CD4-positive, alpha-beta T cell treated with Interleukin-2 at 100 ng/mL for 4 hours (primary cell): ENCODE results near the gene SRSF9.
"Not testable (repeated sequence)": the region's sequence is repeated elsewhere in the genome, so short reads cannot be mapped to it uniquely, and the experiment has no call there.

Experiments
- DNase-seq: peaks from one replicate; pipeline ENCODE4 v3.0.0-alpha.2; 2020; ENCODE audit warnings: low spot score

Gene SRSF9

GRCh38 chr12:120447992-120448391 lies 21.6 kb downstream of the SRSF9 start:
- no peak for DNase-seq

- not testable (repeated sequence) for DNase-seq
Measured at GRCh38 chr12:120446844-120447178, 22.7 kb downstream of the SRSF9 start.

GRCh38 chr12:120445911-120446843 lies 23.4 kb downstream of the SRSF9 start, which contains the start of the genes GATC and TRIAP1:
Gene GATC (plus strand): TSS chr12:120446444. CDS start chr12:120446481, 37 bp downstream.
Gene TRIAP1 (minus strand): TSS chr12:120446384. CDS start chr12:120446372, 12 bp downstream.
- DNase-seq = peak; percentile 85

DNA sequence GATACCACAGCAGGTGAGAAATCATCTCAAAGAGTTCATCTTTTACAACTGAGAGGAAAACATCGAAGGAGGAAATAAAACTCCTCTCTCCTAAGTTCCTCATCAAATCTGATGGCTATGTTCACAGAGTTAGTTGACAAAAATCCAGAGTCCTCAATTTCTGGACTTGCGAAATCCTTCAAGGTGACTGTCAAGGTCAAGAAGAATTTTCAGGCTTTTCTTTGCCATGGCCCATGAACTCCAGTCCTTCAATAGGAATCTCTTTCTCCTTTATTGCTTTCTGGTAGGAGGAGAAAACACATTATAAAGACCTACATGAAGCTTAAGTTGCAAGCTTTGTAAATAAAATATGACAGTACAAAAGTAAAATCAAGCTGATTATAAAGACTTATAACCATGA lies 24.9 kb downstream of the SRSF9 start:
- DNase-seq = no peak

- DNase-seq = peak; percentile 79
Measured at GRCh38 chr12:120439646-120440247, 29.8 kb downstream of the SRSF9 start.

GRCh38 chr12:120438495-120439198 lies 30.9 kb downstream of the SRSF9 start:
- no peak for DNase-seq

- DNase-seq = peak; percentile 99
Measured at GRCh38 chr12:120437735-120438494, 31.6 kb downstream of the SRSF9 start, which contains the start of gene COX6A1. Gene COX6A1 (plus strand): TSS chr12:120438113. CDS start chr12:120438127, 14 bp downstream.

DNA sequence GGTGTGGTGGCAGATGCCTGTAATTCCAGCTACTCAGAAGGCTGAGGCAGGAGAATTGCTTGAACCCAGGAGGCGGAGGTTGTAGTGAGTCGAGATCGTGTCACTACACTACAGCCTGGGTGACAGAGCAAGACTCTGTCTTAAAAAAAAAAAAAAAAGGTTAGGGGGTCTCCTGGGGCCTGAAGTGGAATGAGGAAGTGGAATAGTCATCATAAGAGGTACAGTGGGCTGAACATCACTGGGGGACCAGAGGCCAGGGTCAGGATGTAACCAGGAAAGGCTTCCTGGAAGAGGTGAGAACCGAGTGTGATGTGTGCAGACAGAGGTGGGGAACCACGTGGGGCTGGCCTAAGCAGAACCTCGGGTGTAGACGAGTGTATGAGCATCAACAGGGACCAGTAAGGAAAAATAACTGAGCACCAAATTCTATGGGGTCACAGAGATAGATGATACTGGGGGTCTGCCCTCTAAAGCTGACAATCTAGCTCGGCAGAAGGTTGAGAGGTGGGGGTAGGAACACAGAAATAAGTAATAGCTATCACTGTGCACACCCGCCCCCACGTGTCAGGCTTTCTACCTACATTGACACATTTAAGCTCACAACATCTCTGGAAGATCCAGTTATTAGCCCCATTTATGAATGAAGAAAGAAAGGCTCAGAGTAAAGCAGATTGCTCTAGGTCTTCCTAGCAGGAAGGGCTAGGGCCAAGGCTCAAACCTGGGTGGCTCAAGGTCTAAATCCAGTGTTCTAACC lies 36.6 kb downstream of the SRSF9 start:
- no peak for DNase-seq

DNA sequence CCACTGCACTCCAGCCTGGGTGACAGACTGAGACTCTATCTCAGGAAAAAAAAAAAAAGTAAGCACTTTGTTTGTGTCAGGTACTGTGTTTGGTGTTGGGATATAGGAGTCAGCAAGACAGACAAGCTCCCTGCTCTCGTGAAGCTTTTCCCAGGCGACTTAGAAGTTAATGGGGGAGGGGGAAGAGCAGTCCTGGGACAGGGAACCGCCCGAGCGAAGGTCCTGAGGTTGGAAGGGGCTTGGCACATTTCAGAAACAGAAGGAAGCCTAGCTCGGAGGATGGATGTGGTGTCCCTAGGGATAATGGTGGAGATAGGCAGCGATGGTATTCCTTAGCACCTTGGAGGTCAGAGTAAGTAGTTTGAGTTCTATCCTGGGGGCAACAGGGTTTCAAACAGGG lies 40.2 kb downstream of the SRSF9 start:
- DNase-seq = no peak

DNA sequence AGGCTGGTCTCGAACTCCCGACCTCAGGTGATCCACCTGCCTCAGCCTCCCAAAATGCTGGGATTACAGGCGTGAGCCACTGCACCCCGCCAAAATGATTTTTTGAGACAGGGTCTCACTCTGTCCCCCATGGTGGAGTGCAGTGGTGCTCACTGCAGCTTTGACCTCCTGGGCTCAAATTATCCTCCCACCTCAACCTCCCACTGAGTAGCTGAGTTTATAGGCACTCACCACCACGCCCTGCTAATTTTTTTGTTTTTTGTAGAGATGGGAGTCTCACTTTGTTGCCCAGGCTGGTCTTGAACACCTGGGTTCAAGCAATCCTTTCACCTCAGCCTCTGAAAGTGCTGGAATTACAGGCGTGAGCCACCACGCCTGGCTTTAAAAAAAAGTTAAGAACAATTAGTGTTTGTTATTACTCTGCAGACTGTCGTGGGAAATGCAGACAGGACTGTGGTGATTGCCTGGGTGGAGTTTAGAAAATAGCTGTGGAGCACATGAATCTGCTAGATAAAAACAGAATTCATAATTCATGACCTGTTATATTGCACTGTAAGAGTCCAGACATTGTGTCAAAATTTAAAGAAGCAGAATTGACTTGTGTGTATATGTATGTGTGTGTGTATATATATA lies 40.8 kb downstream of the SRSF9 start:
- no peak for DNase-seq

DNA sequence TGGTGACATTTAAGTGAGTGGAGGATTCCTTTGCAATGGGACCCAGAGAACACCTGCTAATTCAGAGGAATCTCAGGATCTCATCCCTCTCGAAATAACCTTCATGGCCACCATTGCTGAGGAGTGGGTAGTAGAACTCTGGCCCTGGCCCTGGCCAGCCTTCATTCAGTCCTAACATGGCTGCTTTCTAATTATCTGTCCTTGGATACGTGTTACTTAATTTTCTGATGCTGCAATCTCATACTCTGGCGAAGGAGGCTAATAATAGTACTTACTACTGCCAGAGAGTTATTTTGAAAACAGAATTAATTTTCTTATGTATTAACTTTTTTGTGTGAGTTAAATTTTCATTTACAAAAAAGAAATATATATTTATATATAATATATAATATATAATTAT lies 43.8 kb downstream of the SRSF9 start:
- DNase-seq = no peak

- DNase-seq = no peak
Measured at GRCh38 chr12:120422892-120423456, 46.6 kb downstream of the SRSF9 start.

- no peak for DNase-seq
Measured at GRCh38 chr12:120421701-120422100, 47.8 kb downstream of the SRSF9 start.

- DNase-seq = no peak
Measured at GRCh38 chr12:120417917-120418580, 51.5 kb downstream of the SRSF9 start.

DNA sequence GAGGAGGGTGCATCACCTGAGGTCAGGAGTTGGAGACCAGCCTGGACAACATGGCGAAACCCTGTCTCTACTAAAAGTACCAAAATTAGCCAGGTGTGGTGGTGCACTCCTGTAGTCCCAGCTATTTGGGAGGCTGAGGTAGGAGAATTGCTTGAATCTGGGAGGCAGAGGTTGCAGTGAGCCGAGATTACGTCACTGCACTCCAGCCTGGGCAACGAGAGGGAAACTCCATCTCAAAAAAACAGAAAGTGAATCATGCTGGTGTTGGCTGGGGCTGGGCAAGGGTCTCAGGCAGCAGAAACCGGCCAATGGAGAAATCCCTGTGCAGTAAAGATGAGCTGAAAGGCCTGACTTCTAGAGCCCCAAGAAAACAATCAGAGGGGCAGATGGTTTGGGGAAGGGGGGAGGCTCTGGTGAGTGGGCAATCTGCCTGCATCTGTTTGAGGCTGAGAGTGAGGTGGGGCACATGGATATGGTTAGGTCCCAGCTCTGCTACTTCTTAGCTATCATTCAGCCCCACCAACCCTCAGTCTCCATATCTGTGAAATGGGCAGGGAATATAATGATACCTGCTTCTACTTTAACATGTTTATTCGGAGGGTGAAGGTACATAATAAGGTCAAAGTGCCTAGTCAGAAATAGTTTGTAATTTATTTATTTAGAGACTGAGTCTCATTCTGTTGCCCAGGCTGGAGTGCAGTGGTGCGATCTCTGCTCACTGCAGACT lies 52.9 kb downstream of the SRSF9 start:
- DNase-seq = no peak

GRCh38 chr12:120413901-120414695 lies 55.5 kb downstream of the SRSF9 start:
- DNase-seq = no peak

DNA sequence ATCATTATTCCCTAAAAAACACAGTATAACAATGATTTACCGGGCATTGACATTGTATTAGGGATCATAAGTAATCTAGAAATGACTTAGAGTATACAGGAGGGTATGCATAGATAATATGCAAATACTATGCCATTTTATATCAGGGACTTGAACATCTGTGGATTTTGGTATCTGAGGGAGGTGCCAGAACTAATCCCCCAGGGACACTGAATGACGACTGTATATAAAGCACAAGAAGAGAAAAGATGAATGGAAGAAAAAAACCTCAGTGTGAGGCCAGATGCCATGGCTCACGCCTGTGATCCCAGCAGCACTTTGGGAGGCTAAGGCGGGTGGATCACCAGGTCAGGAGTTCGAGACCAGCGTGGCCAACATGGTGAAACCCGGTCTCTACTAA lies 57.1 kb downstream of the SRSF9 start:
- DNase-seq = no peak
